Fibroblast of upper back skin (primary cell): Measurements from ENCODE around the gene COL9A1.

Source experiments
- DNase-seq: peaks from one replicate; pipeline ENCODE4 v3.0.0-alpha.2; 2013

COL9A1 gene

DNA sequence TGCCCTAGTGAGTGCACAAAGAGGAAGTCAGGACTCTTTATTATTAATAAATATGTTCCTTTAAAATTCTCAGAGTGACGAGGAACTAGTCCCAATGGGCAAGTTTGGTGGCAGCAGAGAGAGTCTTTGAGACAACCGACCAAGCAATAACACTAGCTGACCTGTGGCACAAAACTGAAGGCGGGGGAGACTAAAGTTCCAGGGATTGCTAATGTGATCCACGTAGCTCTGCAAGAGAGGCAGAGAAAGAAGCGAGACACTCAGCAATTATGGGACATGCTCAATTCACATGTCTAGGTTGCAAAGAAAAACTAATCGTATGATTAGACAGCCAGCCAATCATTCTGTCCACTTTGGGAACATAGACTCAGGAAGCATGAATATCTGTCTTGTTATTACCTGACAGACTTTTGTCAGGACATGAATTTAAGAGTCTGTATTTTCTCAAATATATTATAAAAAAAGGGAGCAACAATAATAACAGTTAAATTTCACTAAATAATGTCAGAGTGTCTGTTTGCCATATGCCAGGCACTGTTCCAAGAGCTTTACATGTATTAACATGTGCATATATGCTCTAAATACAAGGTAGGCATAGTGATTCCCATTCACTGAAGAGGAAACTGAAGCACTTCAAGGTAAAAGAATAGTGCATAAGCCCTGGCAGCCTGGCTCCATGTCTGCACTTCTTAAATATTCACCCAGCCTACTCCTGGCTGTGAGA, 81.0 kb downstream of the COL9A1 start:
- no peak for DNase-seq

GRCh38 chr6:70221025-70221714, 81.7 kb downstream of the COL9A1 start:
- peak; percentile 20 for DNase-seq

GRCh38 chr6:70219943-70220613, 82.8 kb downstream of the COL9A1 start:
- DNase-seq: no peak

DNA sequence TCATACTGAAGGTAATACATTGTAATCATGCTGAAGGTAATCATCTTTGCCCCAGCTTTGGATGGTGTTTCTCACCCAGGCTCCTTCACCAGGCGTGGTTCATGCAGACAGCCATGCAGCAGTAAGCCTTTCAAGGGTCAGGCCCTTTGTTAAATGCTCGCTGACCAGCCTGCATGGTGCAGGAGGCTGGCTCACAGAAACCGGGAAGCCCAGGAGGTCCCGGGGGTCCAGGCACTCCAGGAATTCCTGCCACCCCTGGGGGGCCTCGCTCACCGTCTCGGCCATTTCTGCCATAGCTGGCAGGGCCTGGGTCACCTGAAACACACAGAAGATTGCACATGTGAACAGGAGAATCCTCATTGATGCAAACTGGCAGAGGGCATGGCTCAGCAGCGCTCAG, 86.1 kb downstream of the COL9A1 start:
- DNase-seq: no peak

DNA sequence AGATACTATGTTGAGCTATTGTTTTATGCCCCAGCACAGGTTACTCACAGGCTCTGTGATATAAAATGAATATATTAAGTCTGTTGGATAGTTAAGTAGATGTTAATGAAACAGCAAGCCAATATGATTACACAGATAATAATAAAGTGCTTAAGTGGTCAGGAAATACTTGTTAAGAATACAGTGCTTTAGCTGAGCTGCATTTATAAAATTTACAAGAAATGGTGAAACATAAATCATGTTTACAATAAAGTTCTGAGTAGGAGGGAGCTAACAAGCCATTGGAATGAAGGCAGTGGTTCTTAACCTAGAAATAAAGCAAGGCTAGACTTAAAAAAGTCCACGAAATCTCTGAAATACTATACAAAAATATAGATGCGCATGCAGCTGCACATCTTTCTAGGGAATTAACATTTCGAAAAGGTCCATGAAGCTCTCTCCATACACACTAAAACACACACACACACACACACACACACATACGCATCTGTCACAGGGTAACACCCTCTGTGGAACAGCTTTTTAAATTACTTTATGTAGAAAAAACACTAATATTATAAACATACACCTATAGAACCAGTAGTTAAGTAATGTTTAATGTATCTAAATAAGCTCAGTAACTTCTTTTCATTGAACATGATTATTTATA, 87.3 kb downstream of the COL9A1 start:
- no peak for DNase-seq

GRCh38 chr6:70210462-70210861, 92.4 kb downstream of the COL9A1 start:
- no peak for DNase-seq

DNA sequence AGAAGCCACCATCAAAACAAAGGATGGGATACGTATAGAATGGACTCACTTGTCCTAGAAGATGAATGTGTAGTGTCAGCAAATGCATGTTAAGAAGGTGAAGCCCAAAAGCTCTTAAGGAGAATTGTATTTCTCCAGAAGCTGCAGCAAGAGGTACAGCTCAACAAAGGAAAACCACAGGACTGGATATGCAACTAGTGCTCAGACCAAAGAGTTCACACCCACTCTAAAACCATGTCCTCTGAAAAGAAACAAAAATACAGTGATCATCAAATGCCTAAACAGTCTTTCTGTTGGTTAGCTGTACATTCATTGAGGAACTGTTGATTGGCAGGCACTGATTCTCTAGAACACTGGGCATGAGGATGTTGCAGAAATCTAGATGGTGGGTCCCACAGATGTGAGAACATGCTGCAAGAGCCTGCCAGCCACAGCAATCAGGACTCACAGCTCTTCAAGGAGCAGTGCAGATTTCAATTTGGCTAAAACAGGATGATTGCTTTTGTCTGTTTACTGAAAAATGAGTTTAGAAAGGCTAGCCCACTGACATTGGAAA, 94.6 kb downstream of the COL9A1 start:
- DNase-seq: no peak

GRCh38 chr6:70198785-70199184, 104.1 kb downstream of the COL9A1 start:
- DNase-seq: no peak

DNA sequence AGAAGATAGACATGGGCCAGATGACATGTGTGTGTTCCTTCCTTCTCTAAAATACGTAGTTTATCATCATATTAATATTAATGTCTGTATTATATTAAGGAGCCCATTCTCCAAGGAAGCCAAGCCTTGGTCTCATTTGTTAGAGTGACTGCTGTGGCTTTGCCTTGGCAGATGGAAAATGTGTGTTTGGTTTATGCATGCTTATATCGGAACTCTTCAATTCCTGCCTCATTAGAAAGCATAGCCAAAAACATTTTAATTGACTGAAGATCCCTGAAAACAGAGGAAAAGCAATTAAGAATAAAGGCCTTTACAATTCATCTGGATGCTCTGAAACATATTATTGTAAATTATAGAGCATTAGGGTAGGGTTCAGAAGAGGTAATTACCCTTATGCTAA, 106.4 kb downstream of the COL9A1 start:
- no peak for DNase-seq

DNA sequence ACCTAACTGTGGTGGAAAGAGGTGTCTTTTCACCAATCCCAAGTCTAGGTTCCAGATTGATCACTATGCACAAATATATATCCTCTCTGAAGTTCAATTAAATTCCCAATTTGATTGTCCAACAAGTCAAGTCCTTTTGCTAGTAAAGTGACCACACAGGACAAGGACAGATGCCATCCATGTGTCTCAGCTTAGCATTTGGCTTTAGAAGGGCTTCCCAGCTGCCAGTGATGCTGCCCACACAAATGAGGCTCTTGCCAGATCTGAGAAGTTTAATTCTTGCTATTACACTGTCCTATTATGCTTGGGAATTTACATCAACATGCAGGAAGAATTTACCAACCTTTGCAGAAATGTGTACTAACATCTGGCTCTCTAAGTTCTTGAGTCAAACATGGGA, 108.5 kb downstream of the COL9A1 start:
- DNase-seq: no peak

DNA sequence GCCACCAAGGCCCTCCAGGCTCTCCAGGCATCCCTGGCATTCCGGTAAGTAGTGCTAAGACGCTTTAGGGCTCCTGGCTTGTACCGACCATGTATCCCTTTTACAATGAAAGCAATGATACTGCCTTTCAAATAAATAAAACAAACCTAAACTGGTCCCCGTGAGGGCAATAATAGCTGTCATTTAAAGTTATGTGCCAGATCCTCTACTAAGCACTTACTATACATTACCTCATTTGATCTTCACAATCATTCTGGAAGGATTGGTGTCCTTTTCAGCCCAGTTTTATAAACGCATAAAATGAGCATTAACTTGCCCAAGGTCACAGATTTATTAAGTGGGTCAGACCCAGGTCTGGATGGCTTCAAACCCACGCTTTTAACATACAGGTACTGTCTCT, 114.7 kb downstream of the COL9A1 start:
- DNase-seq: no peak

DNA sequence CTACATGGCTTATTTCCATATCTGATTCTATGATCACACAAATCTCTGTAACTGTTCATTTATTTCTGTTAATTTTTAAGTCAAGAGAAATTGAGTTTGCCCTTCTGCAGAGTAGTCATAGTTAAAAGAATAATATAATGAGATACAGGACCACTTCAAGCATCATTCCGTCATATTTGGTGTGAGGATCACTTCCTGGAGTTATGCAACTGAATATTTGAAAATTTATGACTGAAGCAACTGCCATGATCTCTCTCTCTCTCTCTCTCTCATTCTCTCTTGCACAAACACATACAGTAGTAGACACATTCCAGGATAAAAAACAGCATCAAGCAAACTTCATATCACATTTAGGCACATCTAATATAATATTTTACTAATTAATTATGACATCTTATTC, 116.4 kb downstream of the COL9A1 start:
- DNase-seq: peak; percentile 40

DNA sequence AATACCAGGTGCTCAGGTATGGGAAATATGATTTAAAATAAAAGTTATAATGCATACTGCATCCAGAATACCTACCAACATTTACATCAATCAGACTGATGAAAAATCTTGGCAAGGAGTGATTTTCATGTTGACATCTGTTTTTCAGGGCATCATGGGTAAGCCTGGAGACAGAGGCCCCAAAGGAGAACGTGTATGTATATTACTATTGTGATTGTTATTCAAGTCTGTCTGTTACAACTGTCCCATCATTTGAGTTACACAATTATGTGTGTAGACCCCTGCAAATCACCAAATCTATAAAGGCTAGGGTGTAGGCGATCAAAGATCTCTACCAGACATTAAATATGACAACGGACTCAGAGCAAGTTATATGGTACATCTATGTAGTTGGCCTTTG, 118.2 kb downstream of the COL9A1 start:
- no peak for DNase-seq

GRCh38 chr6:70183538-70183937, 119.3 kb downstream of the COL9A1 start:
- peak; percentile 24 for DNase-seq

DNA sequence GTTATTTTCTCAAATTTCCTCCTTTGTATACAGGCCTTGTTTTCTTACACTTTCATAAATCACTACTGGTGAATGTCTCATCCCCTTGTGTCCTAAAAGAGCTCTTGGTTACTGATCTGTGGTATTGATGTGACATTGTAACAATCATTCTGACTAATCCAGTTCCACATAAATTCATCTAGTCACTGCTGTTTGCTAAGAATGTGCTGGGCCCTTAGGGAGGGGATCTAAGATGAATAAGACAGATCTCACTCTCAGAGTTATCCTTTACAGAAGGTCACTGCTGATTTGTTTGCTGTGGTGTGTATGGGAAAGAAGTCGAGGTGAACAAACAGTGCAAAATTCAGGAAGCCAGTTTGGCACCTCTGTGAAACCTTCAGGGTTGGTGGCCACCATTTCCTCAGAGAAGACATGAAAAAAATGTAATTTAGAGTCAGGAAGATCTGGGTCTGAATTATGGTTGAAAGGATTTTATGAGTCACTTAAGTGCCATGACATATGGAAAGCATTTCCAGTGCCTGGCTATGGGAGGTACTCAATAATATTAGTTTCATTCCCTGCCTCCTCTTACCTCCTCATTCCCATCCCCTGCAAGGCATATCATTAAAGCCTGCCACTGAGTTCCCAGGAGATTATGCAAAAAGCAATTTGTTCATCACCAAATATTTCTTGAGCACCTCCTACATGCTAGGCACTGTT, 121.8 kb downstream of the COL9A1 start:
- peak; percentile 76 for DNase-seq

DNA sequence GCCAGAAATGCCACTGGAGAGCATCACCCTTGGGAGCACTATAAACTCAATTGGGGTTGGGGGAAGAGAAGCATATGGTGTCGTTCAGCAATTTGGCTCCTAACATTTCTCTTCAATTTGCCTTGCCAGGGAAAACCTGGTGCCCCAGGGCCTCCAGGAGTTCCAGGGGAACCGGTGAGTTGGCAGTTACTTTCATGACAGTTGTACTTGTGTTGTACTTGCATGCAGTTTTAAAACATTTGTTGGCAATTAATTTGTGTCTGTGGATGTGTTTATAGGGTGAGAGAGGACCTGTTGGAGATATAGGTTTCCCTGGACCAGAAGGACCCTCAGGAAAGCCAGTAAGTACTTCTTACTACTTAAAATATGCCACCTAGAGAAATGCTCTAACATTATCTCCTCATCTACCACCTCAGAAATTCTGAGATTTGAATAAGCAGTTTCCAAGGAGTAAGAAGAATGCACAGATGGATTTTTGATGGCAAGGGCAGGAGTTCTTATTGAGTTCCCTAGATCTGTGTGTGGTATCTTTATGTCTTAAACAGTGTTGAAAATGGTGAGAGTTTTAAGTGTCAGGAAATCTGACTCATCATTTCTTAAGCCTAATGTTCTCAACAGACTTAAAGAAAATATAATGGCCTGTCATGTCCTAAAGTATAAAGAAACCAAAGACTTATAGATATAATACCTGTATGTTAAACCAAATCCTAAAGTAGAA, 122.5 kb downstream of the COL9A1 start:
- DNase-seq: peak; percentile 69

GRCh38 chr6:70176842-70177550, 125.9 kb downstream of the COL9A1 start:
- no peak for DNase-seq

GRCh38 chr6:70175770-70176169, 127.1 kb downstream of the COL9A1 start:
- DNase-seq: no peak

DNA sequence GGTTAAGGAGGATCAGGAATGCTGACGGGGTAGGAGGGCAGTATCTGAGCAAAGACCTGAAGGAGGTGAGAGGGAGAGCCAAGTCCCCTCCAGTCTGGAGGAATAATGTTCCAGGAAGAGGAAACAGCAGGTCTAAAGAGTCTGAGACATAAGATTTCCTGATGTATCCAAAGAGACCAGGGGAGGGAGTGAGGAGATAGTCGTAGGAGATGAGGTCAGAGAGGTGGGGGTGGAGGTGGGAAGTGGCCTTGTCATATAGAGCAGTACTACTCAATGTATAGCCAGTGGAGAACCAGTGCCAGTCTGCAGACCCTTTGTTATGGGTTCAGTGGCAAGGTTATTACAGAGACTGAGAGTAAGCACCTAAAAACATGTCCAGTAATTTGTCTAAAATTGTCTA, 130.6 kb downstream of the COL9A1 start:
- DNase-seq: no peak

GRCh38 chr6:70171236-70171635, 131.6 kb downstream of the COL9A1 start:
- DNase-seq: peak; percentile 36

DNA sequence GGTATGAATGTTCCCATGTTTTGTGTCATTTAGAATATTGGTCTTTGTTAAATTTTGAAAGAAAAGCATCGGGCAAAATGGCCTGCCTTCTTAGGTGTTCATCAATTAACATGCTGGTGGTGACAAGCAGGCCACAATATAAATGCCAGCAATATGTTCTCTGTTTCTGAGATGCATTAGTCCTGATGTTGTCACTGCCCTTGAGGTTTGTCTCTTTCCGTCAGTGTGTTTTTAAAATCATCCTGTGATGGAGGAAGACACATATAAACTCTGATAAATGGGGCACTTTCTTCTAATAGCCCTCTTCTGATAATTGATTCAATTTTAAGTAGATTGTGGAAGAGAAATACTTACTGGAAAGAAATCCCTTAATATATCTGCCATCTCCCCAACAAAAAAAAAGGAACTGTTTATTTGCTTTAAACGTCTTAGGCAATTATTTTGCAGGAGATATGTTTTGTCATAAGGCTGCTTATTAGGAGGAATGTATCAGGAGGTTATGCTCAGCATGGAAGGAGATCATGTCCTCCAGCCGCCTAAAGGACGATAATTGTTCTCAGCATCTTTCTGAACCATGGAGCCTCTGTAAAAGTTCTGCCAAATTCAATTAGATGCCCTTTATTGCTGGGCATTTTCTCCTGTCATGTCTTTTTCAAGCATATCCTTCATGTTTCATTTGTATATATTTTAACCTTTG, 134.1 kb downstream of the COL9A1 start:
- DNase-seq: no peak
